A549 (cell line): ENCODE measurements around the gene BCAS3. TPM values are rescaled to one million over a fixed set of nuclear protein-coding genes. Genes with fewer than 3 reads are reported as not detected.

ENCODE experiments used
- ATAC-seq, 2 experiments: fragments of 200-7000 bp in 1 of 2; fragments of >200 bp in 1 of 2; cut with Nextera tagmentation in 1 of 2; cut with Tn5 transposase in 1 of 2; 3 replicates each; pipeline versions ENCODE4 v1.8.0 to v1.9.1; 2018 to 2020; ENCODE audit warnings: mild to moderate bottlenecking in 1 of 2, moderate library complexity in 1 of 2
- CTCF ChIA-PET: fragments of 300-600 bp; sonication (Branson Sonifier 250); formaldehyde crosslinking; extraction: SDS; loops from one replicate; lab custom pipeline; 2021; ENCODE audit warnings: antibody characterized with exemption, inconsistent platforms; lab: Yijun Ruan, JAX
- POLR2A ChIA-PET: fragments of 350-600 bp; formaldehyde crosslinking; extraction: SDS; loops from one replicate; lab custom pipeline; 2021; ENCODE audit warnings: antibody characterized with exemption, inconsistent platforms; lab: Yijun Ruan, JAX
- DNase-seq, 2 experiments: peaks; one replicate each; pipeline versions ENCODE4 v3.0.0 to v3.0.0-alpha.2; 2011 to 2016; ENCODE audit warnings: low read depth in 1 of 2, low spot score in 1 of 2
- FAIRE-seq: peaks from 2 replicates; lab custom pipeline; 2011; peaks lifted over from hg19 to GRCh38; lab: Jason Lieb, UNC
- H3K27ac ChIP-seq, 2 experiments: fragments of >200 bp; sonication (Bioruptor Twin); formaldehyde crosslinking; 3 replicates each; pipeline ENCODE4 v1.5.1; 2016 to 2017
- H3K4me1 ChIP-seq: fragments of >200 bp; sonication (Bioruptor Twin); formaldehyde crosslinking; 3 replicates; pipeline ENCODE4 v1.6.1; 2016
- H3K4me2 ChIP-seq: fragments of >200 bp; sonication (Bioruptor Twin); formaldehyde crosslinking; 3 replicates; pipeline ENCODE4 v1.6.1; 2016
- H3K4me3 ChIP-seq: fragments of >200 bp; sonication (Bioruptor Twin); formaldehyde crosslinking; 3 replicates; pipeline ENCODE4 v1.5.1; 2016
- H3K9me3 ChIP-seq: fragments of >200 bp; sonication (Bioruptor Twin); formaldehyde crosslinking; 3 replicates; pipeline ENCODE4 v1.6.1; 2016
- CBX2 ChIP-seq: fragments of 200-600 bp; sonication (generic); IDR thresholded peaks from 2 replicates; pipeline ENCODE4 v1.6.1; 2016; ENCODE audit warnings: low read depth, mild to moderate bottlenecking, borderline replicate concordance
- CBX8 ChIP-seq: fragments of 200-600 bp; sonication (generic); IDR thresholded peaks from 2 replicates; pipeline ENCODE4 v1.6.1; 2016
- CHD2 ChIP-seq: fragments of 150-350 bp; IDR thresholded peaks from 2 replicates; pipeline ENCODE4 v1.6.1; 2014; ENCODE audit warnings: low read length; ENCODE audit not compliant: partially characterized antibody
- CTCF ChIP-seq: fragments of >200 bp; sonication (Bioruptor Twin); formaldehyde crosslinking; IDR thresholded peaks from 3 replicates; pipeline ENCODE4 v1.5.1; 2016
- EP300 ChIP-seq, 2 experiments: fragments of >200 bp; sonication (Bioruptor Twin); formaldehyde crosslinking; IDR thresholded peaks; 2 replicates in 1 of 2; 3 replicates in 1 of 2; pipeline ENCODE4 v1.6.1; 2016 to 2017
- FOSL2 ChIP-seq, 2 experiments: fragments of 450-650 bp in 1 of 2; fragments of >200 bp in 1 of 2; sonication (Bioruptor Twin) in 1 of 2; formaldehyde crosslinking; IDR thresholded peaks; 2 replicates each; pipeline versions ENCODE4 v1.5.0 to v1.6.1; 2016 to 2020; ENCODE audit warnings: mild to moderate bottlenecking in 1 of 2, moderate library complexity in 1 of 2
- HES2 ChIP-seq: fragments of >200 bp; sonication (Bioruptor Twin); formaldehyde crosslinking; IDR thresholded peaks from 2 replicates; pipeline ENCODE4 v1.6.1; 2016
- HMGXB4 ChIP-seq: fragments of 250-450 bp; sonication (Bioruptor Pico); IDR thresholded peaks from 2 replicates; pipeline ENCODE4 v1.5.0; 2021; ENCODE audit warnings: mild to moderate bottlenecking, moderate library complexity, borderline replicate concordance
- JUN ChIP-seq, 2 experiments: fragments of >200 bp; sonication (Bioruptor Twin); formaldehyde crosslinking; IDR thresholded peaks; 2 replicates in 1 of 2; 3 replicates in 1 of 2; pipeline ENCODE4 v1.6.1; 2016 to 2017
- JUNB ChIP-seq: fragments of >200 bp; sonication (Bioruptor Twin); formaldehyde crosslinking; IDR thresholded peaks from 2 replicates; pipeline ENCODE4 v1.6.1; 2016
- KDM1A ChIP-seq: fragments of 200-600 bp; sonication (generic); IDR thresholded peaks from 2 replicates; pipeline ENCODE4 v1.6.1; 2016; ENCODE audit warnings: low read depth, mild to moderate bottlenecking
- MAX ChIP-seq: IDR thresholded peaks from 2 replicates; pipeline ENCODE4 v1.6.1; 2012
- NPAS2 ChIP-seq: fragments of 250-450 bp; sonication (Bioruptor Pico); IDR thresholded peaks from 2 replicates; pipeline ENCODE4 v1.8.0; 2022; ENCODE audit warnings: mild to moderate bottlenecking, moderate library complexity, borderline replicate concordance
- NR3C1 ChIP-seq: fragments of >200 bp; sonication (Bioruptor Twin); formaldehyde crosslinking; IDR thresholded peaks from 3 replicates; pipeline ENCODE4 v1.6.1; 2017
- PBX3 ChIP-seq: IDR thresholded peaks from 2 replicates; pipeline ENCODE4 v1.6.1; 2012
- RARB ChIP-seq: fragments of 250-450 bp; sonication (Bioruptor Pico); IDR thresholded peaks from 2 replicates; pipeline ENCODE4 v1.8.0; 2021; ENCODE audit warnings: mild to moderate bottlenecking, moderate library complexity
- SMC3 ChIP-seq: fragments of >200 bp; sonication (Bioruptor Twin); formaldehyde crosslinking; IDR thresholded peaks from 3 replicates; pipeline ENCODE4 v1.6.1; 2018; ENCODE audit warnings: inconsistent platforms
- TP53 ChIP-seq: fragments of 250-450 bp; sonication (Bioruptor Pico); IDR thresholded peaks from 2 replicates; pipeline ENCODE4 v1.5.0; 2021; ENCODE audit warnings: mild to moderate bottlenecking, moderate library complexity
- ZC3H11A ChIP-seq: fragments of 450-650 bp; IDR thresholded peaks from 2 replicates; pipeline ENCODE4 v1.6.1; 2014; ENCODE audit warnings: antibody characterized with exemption, mild to moderate bottlenecking
- ZFP36 ChIP-seq: fragments of 450-650 bp; IDR thresholded peaks from 2 replicates; pipeline ENCODE4 v1.6.1; 2014; ENCODE audit warnings: borderline replicate concordance; ENCODE audit not compliant: partially characterized antibody
- WGBS: methylation state at CpG from one replicate; pipeline ENCODE4 v1.1.6; 2017; ENCODE audit errors: missing lambda C conversion rate; 5-methylcytosine and 5-hydroxymethylcytosine counted together
- polyA plus RNA-seq, 4 experiments: library from polyadenylated mRNA; depleted of rRNA in 3 of 4; stranded (reverse); fragments of >200 nt; fragmentation: RNase III in 1 of 4; extraction: RNeasy Plus Mini Kit Qiagen cat#74134 plus additional on column Dnase treatment in 1 of 4; gene quantifications; 2 replicates in 3 of 4; 3 replicates in 1 of 4; pipeline ENCODE4 v1.2.3, GENCODE V29; 2011 to 2017

BCAS3 gene
- polyA plus RNA-seq, 2 of the 4 experiments (the other 2 are of a cell fraction) = 14.7 to 43.4 TPM

- no peak for TF ChIP-seq KDM1A
- no peak for TF ChIP-seq RARB (CRISPR knock-in tag)
- TF ChIP-seq PBX3 = no peak
- TF ChIP-seq JUN (IDR thresholded peaks at IDR 0.05) = no peak
These were observed 727.4 kb downstream of the BCAS3 start (continued) for GRCh38 chr17:61404913-61405685.

- Histone ChIP-seq H3K4me1 (peaks cover 8% of the 10 kb centered on the region), H3K27ac (no peak overlapping the region), H3K4me3 (no peak overlapping the region), H3K9me3 (no peaks in the 10 kb centered on the region), H3K4me2 (no peak overlapping the region)
- TF ChIP-seq ZC3H11A (no peak), ZFP36 (no peak), CHD2 (no peak), SMC3 (no peak), NPAS2 (CRISPR knock-in tag) (no peak), KDM1A (no peak), HES2 (no peak)
- ChIA-PET POLR2A (no interaction called here), CTCF (interaction anchor here (0.6 to 1.7 kb wide), 4 partner anchors 144 to 685 kb away, joined by 3 to 5 read pairs (median 4); no protein-coding TSS in a partner anchor)
- WGBS = 94% methylated on average over 36 of the region's 37 CpGs
- ATAC-seq (no peak), FAIRE-seq (no peak), DNase-seq (no peak)
These were observed 728.3 kb downstream of the BCAS3 start for GRCh38 chr17:61405686-61406536.

- Histone ChIP-seq H3K9me3 (no peaks in the 10 kb centered on the region), H3K27ac (no peak overlapping the region), H3K4me3 (no peak overlapping the region), H3K4me1 (peaks cover 4% of the 10 kb centered on the region; the same call in 2 of the 3 replicates), H3K4me2 (no peak overlapping the region)
- ATAC-seq (no peak), DNase-seq (no peak), FAIRE-seq (no peak)
- ChIA-PET CTCF (interaction anchor here (1.3 to 1.7 kb wide), 3 partner anchors 144 to 686 kb away, joined by 3 to 5 read pairs (median 4); no protein-coding TSS in a partner anchor), POLR2A (no interaction called here)
- WGBS = 20% methylated on average over 1 of the region's 1 CpG
- no peak for TF ChIP-seq JUNB
- TF ChIP-seq HMGXB4 (CRISPR knock-in tag) = no peak
- TF ChIP-seq EP300 (IDR thresholded peaks at IDR 0.05) = no peak
- TF ChIP-seq FOSL2 (IDR thresholded peaks at IDR 0.05) = no peak
- no peak for TF ChIP-seq FOSL2 (CRISPR knock-in tag; IDR thresholded peaks at IDR 0.05)
- TF ChIP-seq KDM1A = no peak
- TF ChIP-seq CBX2 = no peak
- TF ChIP-seq MAX = no peak
- no peak for TF ChIP-seq TP53
- TF ChIP-seq NR3C1 = no peak
- no peak for TF ChIP-seq ZC3H11A
- no peak for TF ChIP-seq CTCF
- no peak for TF ChIP-seq CBX8
These were observed 728.8 kb downstream of the BCAS3 start for GRCh38 chr17:61406537-61406845.
